Left kidney (tissue), 2 donors: Measurements from ENCODE around the gene WDR45. TPM values are rescaled to one million over a fixed set of nuclear protein-coding genes. Genes with fewer than 3 reads are reported as not detected.

ENCODE experiments used
- DNase-seq: peaks from one replicate; pipeline ENCODE4 v3.0.0-alpha.2; 2013
- polyA plus RNA-seq: library from polyadenylated mRNA; unstranded; fragments of 120-200 nt; gene quantifications from one replicate; pipeline ENCODE4 v1.2.1, GENCODE V29; 2013; ENCODE audit not compliant: insufficient read length

Gene WDR45
- polyA plus RNA-seq, 1 donor: 57.9 TPM

- DNase-seq: peak; percentile 75
Measured at GRCh38 chrX:49053223-49054072, 26.2 kb downstream of the WDR45 start.

- DNase-seq: no peak
Measured at GRCh38 chrX:49043987-49044281, 35.8 kb downstream of the WDR45 start.

GRCh38 chrX:49043220-49043986 is 36.3 kb downstream of the WDR45 start, which contains the start of gene TFE3:
Gene TFE3, minus strand, starts transcription at chrX:49043357. Its CDS starts 131 bp downstream, at chrX:49043226.
- peak; percentile 97 for DNase-seq

- DNase-seq: no peak
Measured at GRCh38 chrX:49042581-49043219, 37.0 kb downstream of the WDR45 start.

GRCh38 chrX:49041744-49042580 is 37.7 kb downstream of the WDR45 start:
- DNase-seq: no peak

- no peak for DNase-seq
Measured at GRCh38 chrX:49040376-49040955, 39.2 kb downstream of the WDR45 start.

GRCh38 chrX:49039598-49040375 is 39.9 kb downstream of the WDR45 start:
- peak; percentile 61 for DNase-seq

GRCh38 chrX:49037883-49038475 is 41.7 kb downstream of the WDR45 start:
- DNase-seq: no peak

- DNase-seq: no peak
Measured at GRCh38 chrX:49030283-49030682, 49.4 kb downstream of the WDR45 start.

GRCh38 chrX:49029876-49030275 is 49.8 kb downstream of the WDR45 start:
- DNase-seq: no peak

Other genes with a start within 250 kb of the WDR45 start
- gene PCSK1N, start 244.3 kb downstream of the WDR45 start, polyA plus RNA-seq: 11.5 TPM
- 33.7 TPM for gene TIMM17B, start 182.1 kb downstream of the WDR45 start, polyA plus RNA-seq
- gene PQBP1, start 182.0 kb downstream of the WDR45 start, polyA plus RNA-seq: 75.5 TPM
- gene SLC35A2, start 168.2 kb downstream of the WDR45 start, polyA plus RNA-seq: 27.2 TPM
- gene PIM2, start 160.9 kb downstream of the WDR45 start, polyA plus RNA-seq: 6.6 TPM
- 67.2 TPM for gene OTUD5, start 122.3 kb downstream of the WDR45 start, polyA plus RNA-seq
- gene KCND1, start 108.0 kb downstream of the WDR45 start, polyA plus RNA-seq: 3.1 TPM
- gene GRIPAP1, start 77.6 kb downstream of the WDR45 start, polyA plus RNA-seq: 72.9 TPM
- 32.2 TPM for gene TFE3, start 36.5 kb downstream of the WDR45 start, polyA plus RNA-seq
- gene CCDC120, start 20.9 kb downstream of the WDR45 start, polyA plus RNA-seq: 11.7 TPM
- 32.1 TPM for gene PRAF2, start 5.9 kb downstream of the WDR45 start, polyA plus RNA-seq
- gene GPKOW, start 43.8 kb upstream of the WDR45 start, polyA plus RNA-seq: 21.4 TPM
- gene MAGIX, start 82.9 kb upstream of the WDR45 start, polyA plus RNA-seq: 4.3 TPM
- 37.9 TPM for gene PLP2, start 92.0 kb upstream of the WDR45 start, polyA plus RNA-seq
- gene PRICKLE3, start 106.5 kb upstream of the WDR45 start, polyA plus RNA-seq: 5.6 TPM
- 2.6 TPM for gene SYP, start 120.3 kb upstream of the WDR45 start, polyA plus RNA-seq
- gene CACNA1F, start 153.5 kb upstream of the WDR45 start, polyA plus RNA-seq: 0.47 TPM
- 16.3 TPM for gene CCDC22, start 155.6 kb upstream of the WDR45 start, polyA plus RNA-seq
- 0.85 TPM for gene FOXP3, start 184.8 kb upstream of the WDR45 start, polyA plus RNA-seq
- 8.1 TPM for gene PPP1R3F, start 189.9 kb upstream of the WDR45 start, polyA plus RNA-seq
- gene GAGE10, start 223.8 kb upstream of the WDR45 start, polyA plus RNA-seq: 0.27 TPM
- not detected for gene GAGE12J, start 242.2 kb upstream of the WDR45 start, polyA plus RNA-seq